Heart left ventricle (tissue), 13 donors: ENCODE measurements around the gene MME.

Source experiments
- POLR2A ChIP-seq, 2 donors: fragments of 450-650 bp; IDR thresholded peaks; one replicate each; pipeline ENCODE4 v1.6.1; 2017; ENCODE audit warnings: antibody characterized with exemption in 2 of 2, mild to moderate bottlenecking in 2 of 2, moderate library complexity in 2 of 2
- TF ChIP-seq, protein P1 (sequence below), 12 donors: fragments of 200-600 bp; sonication (generic) in 4 of 12; IDR thresholded peaks; one replicate each; pipeline versions ENCODE4 v1.5.0 to v1.8.0; 2018 to 2022; ENCODE audit warnings: antibody characterized with exemption in 12 of 12, mild to moderate bottlenecking in 5 of 12
- donor health status: ischemic (EF 13 %, LVEDD 7.1; RV severe dilation, severe dysfunction).
- donor health status: DM: no; HTN: yes; CAD: no.
- donor health status: DM: no; HTN: no; CAD: no.
- donor health status: ischemic (EF 25% LVEDD 6.9; RV normal size, moderate dysfunction).
- donor health status: ischemic (EF 25% LVEDD 5.7; RV mildly dilated, moderate dysfunction).
- donor health status: ischemic (EF 35%, LVEDD 5.7; RV mildly dilated, moderate dysfunction).
- donor health status: nonischemic (EF 11% LVEDD 7.7; RV severe dilation, severe dysfunction).
- donor health status: DM: yes; HTN: yes; CAD: no.
- donor health status: PGD.
- donor health status: ischemic (EF 29% LVEDD 5.4; RV normal size, mild dysfunction).
- donor health status: nonischemic (EF 23%, LVEDD 6.1; RV moderate dilation, normal function).

DNA sequence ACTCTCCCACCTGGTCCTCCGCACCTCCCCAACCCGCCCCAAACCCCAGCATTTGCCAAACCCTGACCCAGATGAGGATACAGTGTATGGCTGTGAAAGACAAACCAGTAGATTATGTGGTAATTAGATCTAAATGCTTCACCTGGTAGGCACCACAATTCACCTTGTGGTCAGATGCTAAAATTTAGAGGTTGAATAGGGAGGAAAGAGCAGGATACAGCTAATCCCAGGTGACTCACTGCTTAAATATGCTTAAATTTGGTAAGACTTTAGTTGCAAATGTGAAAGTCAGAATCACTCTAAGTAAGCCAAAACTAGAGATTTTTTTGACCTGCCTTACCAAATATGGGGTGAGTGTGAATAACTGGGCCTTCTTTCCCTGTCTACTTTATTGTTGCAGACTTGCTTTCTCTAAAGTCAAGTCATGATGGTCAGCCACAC lies 105.5 kb downstream of the MME start:
- TF ChIP-seq, protein P1, sequence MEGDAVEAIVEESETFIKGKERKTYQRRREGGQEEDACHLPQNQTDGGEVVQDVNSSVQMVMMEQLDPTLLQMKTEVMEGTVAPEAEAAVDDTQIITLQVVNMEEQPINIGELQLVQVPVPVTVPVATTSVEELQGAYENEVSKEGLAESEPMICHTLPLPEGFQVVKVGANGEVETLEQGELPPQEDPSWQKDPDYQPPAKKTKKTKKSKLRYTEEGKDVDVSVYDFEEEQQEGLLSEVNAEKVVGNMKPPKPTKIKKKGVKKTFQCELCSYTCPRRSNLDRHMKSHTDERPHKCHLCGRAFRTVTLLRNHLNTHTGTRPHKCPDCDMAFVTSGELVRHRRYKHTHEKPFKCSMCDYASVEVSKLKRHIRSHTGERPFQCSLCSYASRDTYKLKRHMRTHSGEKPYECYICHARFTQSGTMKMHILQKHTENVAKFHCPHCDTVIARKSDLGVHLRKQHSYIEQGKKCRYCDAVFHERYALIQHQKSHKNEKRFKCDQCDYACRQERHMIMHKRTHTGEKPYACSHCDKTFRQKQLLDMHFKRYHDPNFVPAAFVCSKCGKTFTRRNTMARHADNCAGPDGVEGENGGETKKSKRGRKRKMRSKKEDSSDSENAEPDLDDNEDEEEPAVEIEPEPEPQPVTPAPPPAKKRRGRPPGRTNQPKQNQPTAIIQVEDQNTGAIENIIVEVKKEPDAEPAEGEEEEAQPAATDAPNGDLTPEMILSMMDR (IDR thresholded peaks at IDR 0.05) = no peak
- no peak for TF ChIP-seq POLR2A (IDR thresholded peaks at IDR 0.05)
